Measurements from ENCODE around the gene TRPC6.

Gene TRPC6

DNA sequence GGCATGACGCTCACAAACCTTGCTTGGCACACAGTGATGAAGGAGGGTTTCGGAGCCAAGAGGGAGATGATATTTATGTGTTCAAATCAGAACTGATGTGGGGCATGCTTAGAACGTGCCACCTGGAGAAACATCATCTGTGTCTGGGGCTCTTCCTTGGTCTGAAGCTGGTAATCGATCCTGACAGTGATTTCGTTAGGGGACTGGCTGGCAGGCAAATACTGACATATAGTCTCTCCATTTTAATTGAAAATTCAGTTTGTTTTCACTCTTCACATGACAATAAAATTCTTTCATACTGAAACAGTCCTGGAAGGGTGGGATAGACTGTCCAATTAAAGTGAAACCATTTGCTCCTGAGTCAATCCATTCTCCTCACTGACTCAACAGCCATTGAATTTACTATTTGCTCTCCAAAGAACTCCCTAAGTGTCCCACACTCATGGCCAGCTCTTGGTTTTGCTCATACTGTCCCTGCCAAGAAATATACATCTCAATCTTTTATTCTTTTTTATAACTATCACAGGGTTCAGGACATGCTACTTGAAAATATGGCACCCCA is 134.8 kb downstream of the TRPC6 start:
- Histone ChIP-seq H3K9me3 (ENCODE audit: low read length) (no peaks in the 10 kb centered on the region), H3K27me3 (ENCODE audit: insufficient read depth, low read length) (no peaks in the 10 kb centered on the region), H3K79me2 (ENCODE audit: insufficient read depth, low read length) (no peaks in the 10 kb centered on the region), H3K36me3 (ENCODE audit: insufficient read depth, low read length) (no peaks in the 10 kb centered on the region), H3K4me3 (ENCODE audit: low read depth, low read length, poor library complexity, severe bottlenecking) (no peak overlapping the region), H3K4me1 (ENCODE audit: insufficient read depth, low read length, severe bottlenecking) (no peaks in the 10 kb centered on the region), H3K9ac (ENCODE audit: low read length) (no peak overlapping the region), H3F3A (ENCODE audit: insufficient read depth, low read length) (no peaks in the 10 kb centered on the region), H3K27ac (ENCODE audit: low read depth, low read length, poor library complexity, severe bottlenecking) (no peak overlapping the region), H3K9me2 (ENCODE audit: low read depth, low read length) (no peaks in the 10 kb centered on the region), H4K20me1 (ENCODE audit: insufficient read depth, low read length) (no peaks in the 10 kb centered on the region), H2AFZ (ENCODE audit: low read length) (no peak overlapping the region), H3K4me2 (ENCODE audit: low read length) (no peak overlapping the region)
- TF ChIP-seq, protein P1, sequence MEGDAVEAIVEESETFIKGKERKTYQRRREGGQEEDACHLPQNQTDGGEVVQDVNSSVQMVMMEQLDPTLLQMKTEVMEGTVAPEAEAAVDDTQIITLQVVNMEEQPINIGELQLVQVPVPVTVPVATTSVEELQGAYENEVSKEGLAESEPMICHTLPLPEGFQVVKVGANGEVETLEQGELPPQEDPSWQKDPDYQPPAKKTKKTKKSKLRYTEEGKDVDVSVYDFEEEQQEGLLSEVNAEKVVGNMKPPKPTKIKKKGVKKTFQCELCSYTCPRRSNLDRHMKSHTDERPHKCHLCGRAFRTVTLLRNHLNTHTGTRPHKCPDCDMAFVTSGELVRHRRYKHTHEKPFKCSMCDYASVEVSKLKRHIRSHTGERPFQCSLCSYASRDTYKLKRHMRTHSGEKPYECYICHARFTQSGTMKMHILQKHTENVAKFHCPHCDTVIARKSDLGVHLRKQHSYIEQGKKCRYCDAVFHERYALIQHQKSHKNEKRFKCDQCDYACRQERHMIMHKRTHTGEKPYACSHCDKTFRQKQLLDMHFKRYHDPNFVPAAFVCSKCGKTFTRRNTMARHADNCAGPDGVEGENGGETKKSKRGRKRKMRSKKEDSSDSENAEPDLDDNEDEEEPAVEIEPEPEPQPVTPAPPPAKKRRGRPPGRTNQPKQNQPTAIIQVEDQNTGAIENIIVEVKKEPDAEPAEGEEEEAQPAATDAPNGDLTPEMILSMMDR (IDR thresholded peaks at IDR 0.05; ENCODE audit: low read length) = no peak
- TF ChIP-seq EZH2 (IDR thresholded peaks at IDR 0.05; ENCODE audit: borderline replicate concordance, low read length) = no peak

DNA sequence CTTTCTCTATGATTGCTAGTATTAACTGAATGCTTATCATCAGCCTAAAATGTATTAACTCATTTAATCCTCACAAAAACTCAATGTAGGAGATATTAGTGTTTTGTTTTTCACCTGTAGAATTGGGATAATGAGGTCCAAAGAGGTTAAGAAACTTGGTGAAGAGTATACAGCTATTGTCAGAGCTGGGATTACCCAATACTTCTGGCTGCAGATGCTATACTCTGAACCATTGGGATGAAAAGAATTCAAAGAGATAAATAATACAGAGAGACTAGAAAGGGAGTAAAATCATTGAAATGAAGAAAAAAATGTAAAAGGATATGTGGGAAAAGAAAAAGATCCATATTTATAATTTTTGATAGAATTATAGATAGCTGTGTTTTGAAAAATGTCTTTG is 137.1 kb downstream of the TRPC6 start:
- no peaks in the 10 kb centered on the region for H3K36me3 ChIP-seq (ENCODE audit: insufficient read depth, low read length)
- no peaks in the 10 kb centered on the region for H3K79me2 ChIP-seq (ENCODE audit: insufficient read depth, low read length)
- no peaks in the 10 kb centered on the region for H3F3A ChIP-seq (ENCODE audit: insufficient read depth, low read length)
- no peak for TF ChIP-seq EZH2 (IDR thresholded peaks at IDR 0.05; ENCODE audit: borderline replicate concordance, low read length)
- TF ChIP-seq, protein P1 (IDR thresholded peaks at IDR 0.05; ENCODE audit: low read length) = no peak
- H3K27ac ChIP-seq (ENCODE audit: low read depth, low read length, poor library complexity, severe bottlenecking) = no peak overlapping the region
- H3K27me3 ChIP-seq (ENCODE audit: insufficient read depth, low read length) = no peaks in the 10 kb centered on the region
- H3K9me2 ChIP-seq (ENCODE audit: low read depth, low read length) = no peaks in the 10 kb centered on the region
- H3K4me1 ChIP-seq (ENCODE audit: insufficient read depth, low read length, severe bottlenecking) = no peaks in the 10 kb centered on the region
- no peak overlapping the region for H3K9ac ChIP-seq (ENCODE audit: low read length)
- no peaks in the 10 kb centered on the region for H3K9me3 ChIP-seq (ENCODE audit: low read length)
- no peaks in the 10 kb centered on the region for H4K20me1 ChIP-seq (ENCODE audit: insufficient read depth, low read length)
- no peak overlapping the region for H3K4me3 ChIP-seq (ENCODE audit: low read depth, low read length, poor library complexity, severe bottlenecking)
- H3K4me2 ChIP-seq (ENCODE audit: low read length) = no peak overlapping the region
- H2AFZ ChIP-seq (ENCODE audit: low read length) = no peak overlapping the region

DNA sequence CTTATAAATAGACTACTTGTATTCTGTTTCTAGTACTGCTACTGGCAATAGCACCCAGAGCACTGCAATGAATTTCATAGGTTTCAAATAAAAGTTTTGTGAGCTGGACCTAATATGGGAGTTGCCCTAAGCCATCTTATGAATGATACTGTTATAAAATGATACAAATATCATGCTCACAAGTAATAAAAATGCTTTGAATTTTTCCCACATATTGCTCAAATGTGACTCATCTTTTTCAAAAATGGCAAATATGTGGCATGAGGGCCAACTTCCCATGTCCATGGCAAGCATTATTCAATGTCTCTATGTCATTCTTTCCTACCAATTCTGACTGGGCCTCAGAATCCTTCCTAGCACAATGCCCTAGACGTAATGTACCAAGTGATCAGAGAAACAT is 137.6 kb downstream of the TRPC6 start:
- no peaks in the 10 kb centered on the region for H3K4me1 ChIP-seq (ENCODE audit: insufficient read depth, low read length, severe bottlenecking)
- no peak overlapping the region for H3K9ac ChIP-seq (ENCODE audit: low read length)
- no peaks in the 10 kb centered on the region for H4K20me1 ChIP-seq (ENCODE audit: insufficient read depth, low read length)
- no peak overlapping the region for H3K27ac ChIP-seq (ENCODE audit: low read depth, low read length, poor library complexity, severe bottlenecking)
- no peaks in the 10 kb centered on the region for H3K9me3 ChIP-seq (ENCODE audit: low read length)
- TF ChIP-seq, protein P1 (IDR thresholded peaks at IDR 0.05; ENCODE audit: low read length) = no peak
- no peak for TF ChIP-seq EZH2 (IDR thresholded peaks at IDR 0.05; ENCODE audit: borderline replicate concordance, low read length)
- H3K9me2 ChIP-seq (ENCODE audit: low read depth, low read length) = no peaks in the 10 kb centered on the region
- no peak overlapping the region for H3K4me3 ChIP-seq (ENCODE audit: low read depth, low read length, poor library complexity, severe bottlenecking)
- no peak overlapping the region for H2AFZ ChIP-seq (ENCODE audit: low read length)
- H3K79me2 ChIP-seq (ENCODE audit: insufficient read depth, low read length) = no peaks in the 10 kb centered on the region
- no peaks in the 10 kb centered on the region for H3K27me3 ChIP-seq (ENCODE audit: insufficient read depth, low read length)
- H3F3A ChIP-seq (ENCODE audit: insufficient read depth, low read length) = no peaks in the 10 kb centered on the region
- H3K4me2 ChIP-seq (ENCODE audit: low read length) = no peak overlapping the region
- H3K36me3 ChIP-seq (ENCODE audit: insufficient read depth, low read length) = no peaks in the 10 kb centered on the region

Measured in OCI-LY1 (cell line).